NCI-H748 (cell line): Measurements from ENCODE around the gene CMIP.
A peak's percentile ranks its signal among the peaks of the same experiment; 100 is the strongest.

ENCODE experiments used
- DNase-seq: peaks from one replicate; lab custom pipeline; 2025; ENCODE audit not compliant: unreplicated experiment; lab: John Stamatoyannopoulos, UW

CMIP gene

DNA sequence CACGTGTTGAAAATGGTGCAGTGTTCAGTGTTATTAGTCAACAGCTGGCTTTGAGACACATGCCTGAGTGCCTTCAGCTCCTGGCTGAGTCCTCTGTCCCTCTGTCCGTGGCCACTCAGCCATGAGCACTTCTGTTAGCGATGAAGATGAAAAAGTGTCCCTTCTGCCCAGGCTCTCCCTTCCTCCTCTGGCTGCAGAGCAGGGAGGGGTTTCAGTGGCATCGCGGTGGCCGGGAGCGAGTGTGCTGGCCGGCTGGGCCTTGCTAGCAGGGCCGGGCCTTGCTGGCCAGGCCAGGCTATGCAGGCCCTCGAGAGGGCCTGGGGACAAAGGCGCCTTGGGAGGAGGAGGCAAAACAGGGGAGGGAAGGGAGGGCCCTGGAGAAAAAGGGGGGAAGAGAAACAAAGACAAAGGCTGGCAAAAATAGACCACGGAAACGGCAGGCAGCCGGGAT, 47.7 kb downstream of the CMIP start:
- DNase-seq = no peak

DNA sequence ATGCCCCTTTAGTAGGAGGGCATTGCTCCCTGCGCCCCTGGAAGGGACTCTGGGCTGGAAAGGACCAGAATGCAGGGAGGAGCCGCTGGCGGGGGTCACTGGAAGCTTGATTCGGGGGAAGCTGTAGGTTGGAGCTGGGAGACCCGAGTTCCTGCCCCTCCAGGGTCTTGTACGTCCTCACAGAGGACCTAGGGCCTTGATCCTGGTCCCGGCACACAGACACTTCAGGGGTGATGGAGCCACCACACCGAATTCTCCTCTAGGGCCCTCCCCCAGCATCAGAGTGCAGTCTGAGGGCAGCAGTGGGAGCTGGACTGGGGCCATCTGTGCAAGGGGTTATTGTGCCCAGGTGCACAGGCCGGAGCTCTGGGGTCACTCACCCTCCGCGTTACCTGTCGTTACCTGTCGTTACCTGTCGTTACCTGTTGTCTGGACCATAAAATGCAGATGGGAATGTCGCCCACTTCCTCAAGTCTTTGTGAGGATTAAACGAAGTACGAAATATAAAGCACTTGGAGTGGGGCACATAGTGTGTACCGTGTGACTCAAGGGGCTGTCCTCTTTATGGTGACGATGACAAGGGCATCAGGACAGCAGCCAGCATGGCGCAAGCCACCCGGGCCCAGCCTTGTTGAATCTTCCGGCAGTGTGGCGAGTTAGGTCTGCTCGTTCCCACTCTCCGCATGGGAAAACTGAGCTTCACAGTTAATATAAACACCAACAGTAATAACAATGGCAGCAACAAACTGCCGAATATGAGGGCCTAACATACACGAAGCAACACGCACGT, 48.6 kb downstream of the CMIP start:
- no peak for DNase-seq

DNA sequence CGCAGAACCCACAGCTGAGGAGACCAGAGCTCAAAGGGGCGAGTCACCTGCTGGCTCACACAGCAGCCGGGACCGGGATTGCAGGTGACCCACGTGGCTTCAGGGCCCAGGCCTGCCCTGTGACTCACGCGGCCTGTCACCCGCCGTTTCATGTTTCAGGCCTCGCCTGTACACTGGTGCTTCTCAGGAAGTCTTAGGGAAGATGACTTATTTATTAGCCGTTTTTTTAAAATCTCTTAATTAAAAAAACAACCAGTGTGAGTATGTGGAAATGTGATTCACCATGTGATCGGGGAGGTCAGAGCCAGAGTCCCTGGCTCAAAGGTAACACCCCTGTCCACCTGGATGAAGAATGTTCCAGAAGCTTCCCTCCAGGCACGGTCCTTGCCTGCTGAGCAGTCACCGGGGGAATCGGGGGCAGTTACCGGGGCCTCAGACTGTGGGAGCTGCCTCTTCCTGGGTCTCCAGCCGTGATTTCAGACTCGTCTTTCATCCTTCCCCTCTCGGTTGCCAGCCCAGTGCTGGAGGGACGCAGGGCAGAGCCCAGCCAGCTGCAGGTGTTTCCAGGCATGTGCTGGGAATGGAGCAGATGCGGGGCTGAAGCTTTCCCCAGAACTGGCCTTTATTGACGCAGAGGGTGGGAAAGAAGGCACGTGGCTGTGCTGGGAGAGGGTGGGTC, 49.3 kb downstream of the CMIP start:
- no peak for DNase-seq

DNA sequence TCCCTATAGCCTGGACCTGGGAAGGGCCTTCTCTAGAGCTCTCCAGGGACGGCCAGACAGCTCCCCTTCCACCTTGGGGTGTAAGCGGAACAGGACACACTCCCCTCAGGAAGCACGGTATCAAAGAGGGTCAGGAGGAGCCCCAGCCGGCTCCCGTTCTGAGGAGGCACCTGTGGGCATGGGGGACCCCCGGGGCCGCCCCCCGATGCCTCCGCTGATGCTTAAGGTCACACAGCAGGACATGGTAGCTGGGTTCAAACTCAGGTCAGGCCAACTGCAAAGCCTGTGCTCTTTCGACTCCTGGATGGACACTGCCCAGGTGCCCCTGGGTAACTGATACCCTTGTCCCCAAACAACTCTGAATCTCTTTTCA, 49.8 kb downstream of the CMIP start:
- no peak for DNase-seq

DNA sequence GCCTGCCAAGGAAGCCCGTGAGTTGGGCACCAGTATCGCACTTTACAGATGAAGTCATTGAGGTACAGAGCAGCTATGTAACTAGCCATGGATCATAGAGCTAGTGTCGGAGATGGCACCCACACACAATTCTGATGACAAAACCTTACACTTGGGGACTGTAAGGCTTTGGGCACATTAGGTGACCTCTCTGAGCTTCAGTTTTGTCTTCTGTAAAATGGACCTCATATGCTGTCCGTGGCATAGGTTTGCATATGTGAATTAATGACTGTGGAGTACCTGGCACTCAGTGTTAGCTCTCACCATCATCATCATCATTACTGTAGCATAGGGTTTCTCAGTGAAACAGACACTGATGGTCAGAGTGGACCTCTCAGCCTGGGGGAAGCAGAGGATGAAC, 50.3 kb downstream of the CMIP start:
- DNase-seq = no peak

DNA sequence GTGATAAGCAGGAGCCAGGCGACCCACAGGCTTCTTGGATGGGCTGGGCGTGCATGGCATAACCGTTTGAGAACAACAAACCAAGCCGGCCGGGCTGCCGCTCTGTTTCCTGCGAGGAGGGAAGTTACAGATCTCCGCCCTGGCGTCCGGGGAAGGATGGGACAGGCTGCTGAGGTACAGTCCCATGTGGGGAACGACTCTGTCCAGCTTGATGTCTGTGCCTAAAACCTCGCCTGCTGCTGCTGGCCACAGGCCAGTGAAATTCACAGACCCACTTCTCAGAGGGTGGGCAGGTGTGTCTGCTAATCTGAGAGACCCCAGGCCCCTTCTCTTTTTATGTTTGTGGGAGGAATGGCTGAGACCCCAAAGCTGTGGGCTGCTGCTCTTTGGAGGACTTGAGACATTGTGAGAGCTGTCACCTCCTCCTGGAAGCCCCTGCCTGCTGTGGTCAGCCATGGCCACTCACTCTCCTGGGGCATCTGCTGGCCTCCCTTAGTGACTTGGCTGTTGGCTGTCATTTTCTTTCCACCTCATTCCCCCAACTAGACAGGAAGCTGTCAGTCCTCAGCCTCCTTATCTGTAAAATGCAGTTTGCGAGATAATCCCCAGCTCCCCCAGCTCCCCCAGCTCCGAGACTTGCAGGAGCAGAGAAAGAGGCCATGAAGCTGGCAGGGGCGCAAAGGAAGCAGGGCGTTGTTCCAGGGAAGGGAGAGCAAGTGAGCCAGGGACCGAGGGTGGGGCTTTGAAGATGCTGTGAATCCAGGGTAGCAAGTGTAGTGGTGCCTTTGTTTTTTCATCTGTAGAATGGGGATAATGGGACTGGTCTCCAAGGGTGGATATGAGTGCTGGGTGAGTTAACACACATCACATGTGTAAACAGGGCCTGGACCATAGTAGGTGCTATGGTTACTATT, 51.0 kb downstream of the CMIP start:
- no peak for DNase-seq

DNA sequence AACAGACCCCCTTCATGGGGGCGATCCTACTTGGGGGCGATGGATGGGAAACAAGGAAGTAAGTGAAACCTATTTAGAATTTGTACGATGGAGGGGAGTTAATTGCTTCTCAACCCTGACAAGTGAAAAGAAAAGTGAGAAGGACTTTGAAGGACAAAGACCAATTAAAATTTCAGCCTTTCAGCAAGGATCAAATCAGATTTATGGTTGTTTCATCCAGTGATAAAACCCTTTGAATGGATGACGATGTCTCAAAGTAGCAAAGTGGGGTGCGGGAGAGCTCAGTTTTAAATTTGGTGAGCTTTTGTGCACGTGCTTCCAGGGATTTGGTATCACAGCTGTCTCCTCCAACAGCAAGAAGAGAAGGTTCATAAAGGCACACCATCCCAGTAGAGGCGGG, 51.7 kb downstream of the CMIP start:
- DNase-seq = no peak

DNA sequence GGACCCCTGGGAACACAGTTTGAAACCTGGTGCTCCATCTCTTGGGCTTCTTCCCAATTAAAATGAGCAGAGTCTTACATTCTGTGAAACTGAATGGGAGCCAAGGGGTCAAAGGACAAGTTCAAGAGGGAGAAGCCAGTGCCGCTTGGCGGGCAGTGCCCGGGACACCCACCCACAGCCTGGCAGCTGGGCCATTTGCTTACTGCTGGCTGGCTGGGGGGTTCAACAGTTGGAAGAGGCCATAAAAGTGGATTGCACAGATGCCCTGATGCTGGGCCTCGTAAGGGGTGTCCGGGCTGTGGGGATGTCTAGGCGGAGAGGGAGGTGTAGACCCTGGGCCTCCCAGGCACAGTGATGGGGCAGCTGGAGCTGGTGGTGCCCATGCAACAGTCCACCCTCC, 52.1 kb downstream of the CMIP start:
- no peak for DNase-seq

DNA sequence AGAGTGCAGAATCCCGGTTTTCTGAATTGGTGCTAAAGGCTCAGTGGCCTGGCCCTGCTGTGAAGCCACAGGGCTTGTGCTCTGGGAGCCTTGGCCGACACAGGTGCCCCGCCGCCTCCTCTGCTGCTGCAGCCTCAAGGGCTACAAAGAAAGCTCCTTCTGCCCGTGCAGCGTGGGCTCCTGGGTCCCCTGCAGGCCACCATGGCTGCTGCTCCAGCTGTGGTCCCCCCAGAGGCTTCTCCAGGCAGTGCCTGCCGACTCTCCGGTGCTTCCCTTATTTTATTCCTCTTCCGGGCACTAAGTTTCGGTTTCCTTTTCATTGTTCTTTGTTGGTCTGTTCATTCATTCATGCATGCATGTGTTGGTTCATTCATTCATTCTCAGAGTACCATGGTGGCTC, 53.1 kb downstream of the CMIP start:
- DNase-seq = no peak

DNA sequence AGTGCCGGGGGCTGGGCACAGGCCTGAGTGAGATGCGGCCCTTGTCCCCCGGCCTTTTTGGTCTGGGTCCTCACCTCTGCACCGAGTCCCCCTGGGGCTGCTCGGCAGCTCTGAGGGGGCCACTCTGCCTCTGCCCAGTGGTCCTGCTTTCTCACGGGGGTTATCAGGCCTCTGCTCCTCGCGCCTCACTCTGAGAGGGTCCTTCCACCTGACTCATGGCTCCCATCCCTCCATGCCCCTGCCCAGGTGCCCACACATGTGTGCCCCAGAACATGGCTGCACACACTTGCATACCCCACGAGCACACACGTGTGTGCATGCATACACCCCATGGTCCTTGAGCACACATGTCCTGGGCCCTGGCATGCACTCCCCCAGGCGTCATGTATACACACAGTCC, 53.7 kb downstream of the CMIP start:
- DNase-seq = no peak

DNA sequence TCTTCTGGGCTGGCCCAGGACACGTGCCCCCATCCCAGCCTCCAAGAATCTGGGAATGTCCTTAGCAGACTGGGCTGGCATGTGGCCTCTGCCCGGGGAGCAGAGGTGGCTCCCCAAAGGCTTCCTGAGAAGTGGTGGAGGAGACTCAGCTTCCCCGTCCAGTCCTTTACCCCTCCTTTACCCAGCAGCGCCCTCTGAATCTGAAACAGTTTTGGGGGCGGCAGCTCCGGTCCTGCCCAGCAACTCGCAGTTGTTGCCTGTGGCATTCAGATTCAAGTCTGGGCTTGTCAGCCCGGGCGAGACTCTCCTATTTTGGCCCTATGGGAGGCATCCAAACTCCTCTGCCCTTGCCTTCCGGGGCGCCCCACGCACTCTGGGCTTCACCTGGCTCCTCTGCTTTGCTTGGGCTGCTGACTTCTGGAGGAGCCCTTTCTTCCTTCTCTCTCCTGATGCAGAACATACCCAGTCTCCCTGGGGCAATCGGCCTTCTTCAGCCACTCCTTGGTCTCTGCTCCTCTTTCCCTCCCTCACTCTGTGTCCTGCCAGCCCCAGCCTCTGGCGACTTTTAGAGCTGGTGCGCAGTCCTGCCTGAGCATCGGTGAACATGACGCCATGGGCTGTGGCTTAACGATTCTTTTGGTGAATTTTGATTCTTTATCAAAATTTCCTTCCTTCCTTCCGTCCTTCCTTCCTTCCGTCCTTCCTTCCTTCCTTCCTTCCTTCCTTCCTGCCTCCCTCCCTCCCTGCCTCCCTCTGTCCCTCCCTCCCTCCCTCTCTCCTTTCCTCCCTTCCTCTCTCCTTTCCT, 55.2 kb downstream of the CMIP start:
- no peak for DNase-seq

DNA sequence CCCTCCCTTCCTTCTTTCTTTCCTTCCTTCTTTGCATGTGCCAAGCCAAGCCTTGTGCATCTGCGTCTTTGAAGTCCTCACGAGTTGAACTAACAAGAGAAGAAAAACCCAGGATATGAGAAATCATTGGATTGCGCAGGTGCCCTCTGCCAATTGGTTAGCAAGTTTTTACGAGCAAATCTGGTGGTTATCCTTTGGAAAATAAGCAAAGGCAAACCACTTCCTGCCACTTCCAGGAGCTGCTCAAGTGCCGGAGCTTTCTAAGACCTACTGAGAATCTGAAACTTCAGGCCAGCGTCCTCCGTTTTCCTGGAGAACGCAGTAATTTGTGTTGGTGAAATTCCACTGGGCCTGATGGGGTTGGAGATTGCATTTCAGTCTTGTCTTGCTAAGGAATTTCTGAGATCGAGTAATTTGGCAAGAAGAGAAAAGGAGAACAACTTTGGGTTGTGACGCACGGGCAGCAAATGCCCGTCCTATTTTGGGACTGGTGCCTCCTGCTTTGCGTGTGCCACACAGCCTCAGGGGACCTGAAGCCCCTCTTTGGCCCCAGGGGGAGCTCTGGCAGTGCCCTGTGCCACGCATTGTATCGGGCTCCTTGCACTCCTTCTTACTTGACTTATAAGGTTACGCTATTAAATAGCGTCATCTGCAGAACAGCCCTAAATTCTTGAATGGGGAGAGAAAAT, 56.4 kb downstream of the CMIP start:
- no peak for DNase-seq

DNA sequence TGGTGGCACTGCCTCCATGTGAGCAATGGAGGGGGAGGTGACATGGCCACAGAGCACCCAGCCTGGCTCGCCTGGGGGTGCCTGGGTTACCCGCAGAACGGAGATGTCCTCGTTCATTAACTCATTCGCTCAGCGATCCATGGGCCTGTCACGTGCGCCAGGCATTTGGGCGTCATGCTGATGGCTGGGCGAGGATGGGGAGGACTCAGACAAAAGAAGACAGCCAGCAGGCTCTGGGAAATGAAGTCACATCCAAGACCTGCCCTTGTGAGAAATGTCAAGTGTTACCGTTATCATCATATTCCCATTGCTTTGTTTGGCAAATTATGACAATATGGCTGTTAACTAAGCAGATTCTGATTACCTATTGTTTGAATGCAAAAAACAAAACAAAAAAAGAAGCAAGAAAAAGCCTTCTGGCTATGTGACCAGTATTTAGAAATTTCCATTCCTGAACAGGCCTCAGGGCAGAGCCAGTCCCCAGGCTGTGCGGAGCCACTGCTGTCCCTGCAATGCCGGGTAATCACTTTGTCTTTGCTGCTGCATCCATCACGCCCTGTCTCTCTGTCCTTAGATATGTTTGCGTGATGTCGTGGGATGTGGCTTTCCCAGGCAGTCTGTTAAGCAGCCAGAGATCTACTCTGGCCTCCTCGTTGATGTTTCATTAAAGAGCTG, 57.9 kb downstream of the CMIP start:
- DNase-seq = no peak

DNA sequence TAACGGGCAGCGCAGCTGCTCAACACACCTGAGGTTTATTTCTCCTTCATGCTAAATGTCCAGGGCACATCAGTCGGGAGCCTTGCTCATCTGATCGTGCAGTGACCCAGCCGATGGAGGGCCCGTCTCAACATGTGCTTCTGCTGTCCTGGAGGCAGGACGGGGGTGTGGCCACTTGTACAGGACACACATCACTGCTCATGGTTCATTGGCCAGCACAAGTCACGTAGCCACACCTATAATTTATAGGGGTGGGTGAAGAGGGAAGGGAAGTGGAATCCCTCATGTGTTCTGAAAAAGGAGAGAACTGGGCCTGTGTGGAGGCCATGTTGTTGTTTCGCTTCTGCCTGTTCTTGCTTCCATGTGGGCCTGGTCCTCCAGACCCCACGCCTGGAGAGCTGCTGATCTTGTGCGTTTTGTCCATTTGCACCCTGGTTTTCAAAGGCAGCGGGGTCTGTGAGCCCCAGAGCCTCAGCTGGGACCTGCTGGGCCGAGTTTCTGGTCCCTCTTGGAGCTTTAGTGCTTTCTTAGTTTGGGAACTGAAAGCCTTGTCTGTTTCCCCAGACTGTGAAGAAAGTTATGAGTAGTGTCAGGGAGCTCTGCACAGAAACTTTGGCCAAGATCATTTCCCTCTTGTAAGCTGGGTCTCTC, 60.5 kb downstream of the CMIP start:
- peak; percentile 7 for DNase-seq

DNA sequence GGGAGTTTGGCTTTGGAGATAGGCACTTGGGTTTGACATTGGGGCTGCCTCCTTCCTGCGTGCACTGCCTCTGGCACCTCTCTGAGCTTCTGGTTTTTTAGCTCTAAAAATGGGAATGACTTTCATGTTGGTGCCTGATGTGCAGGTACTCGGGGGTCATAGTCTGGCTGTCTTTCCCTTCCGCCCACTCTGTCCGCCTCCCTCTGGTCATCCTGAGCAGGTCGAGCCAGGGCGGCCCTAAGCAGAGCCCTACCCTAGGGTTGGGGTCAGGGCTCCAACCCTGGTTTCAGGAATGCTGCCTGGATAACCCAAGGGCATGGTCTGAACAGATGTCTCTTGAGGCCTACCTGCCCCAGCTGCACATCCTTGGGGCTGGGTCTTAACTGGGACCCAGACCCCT, 64.8 kb downstream of the CMIP start:
- no peak for DNase-seq

DNA sequence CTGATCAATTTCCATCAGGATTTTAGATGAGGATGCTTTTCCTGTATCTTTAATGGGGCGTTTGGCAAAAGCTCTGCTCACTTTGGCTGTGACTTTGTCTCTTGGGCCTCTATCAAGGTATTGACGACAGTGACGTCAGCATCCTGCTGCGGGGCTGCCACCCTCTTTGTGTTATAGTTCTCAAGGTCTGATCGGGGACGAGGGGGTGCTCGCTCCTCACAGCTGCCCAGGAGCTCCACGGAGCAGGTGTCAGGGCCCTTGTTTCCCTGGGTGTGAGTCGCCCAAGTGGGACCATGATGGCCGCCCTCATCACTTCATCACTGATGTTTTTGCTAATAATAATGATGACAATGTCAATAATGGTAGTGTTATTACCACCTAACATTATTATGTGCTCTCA, 65.4 kb downstream of the CMIP start:
- no peak for DNase-seq

DNA sequence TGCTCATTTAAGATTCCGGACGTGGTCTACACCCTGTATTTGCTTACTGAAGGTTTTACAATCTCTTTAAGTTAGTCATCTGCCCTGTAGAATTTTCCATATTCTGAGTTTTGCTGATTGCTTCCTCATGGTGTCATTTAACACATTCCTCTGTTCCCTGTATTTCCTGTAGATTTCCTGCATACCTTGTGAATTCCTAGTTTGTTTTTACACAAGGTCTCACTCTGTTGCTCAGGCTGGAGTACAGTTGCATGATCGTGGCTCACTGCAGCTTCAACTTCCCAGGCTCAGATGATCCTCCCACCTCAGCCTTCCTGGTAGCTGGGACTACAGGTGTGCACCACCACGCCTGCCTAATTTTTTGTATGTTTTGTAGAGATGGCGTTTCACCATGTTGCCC, 66.8 kb downstream of the CMIP start:
- DNase-seq = no peak

DNA sequence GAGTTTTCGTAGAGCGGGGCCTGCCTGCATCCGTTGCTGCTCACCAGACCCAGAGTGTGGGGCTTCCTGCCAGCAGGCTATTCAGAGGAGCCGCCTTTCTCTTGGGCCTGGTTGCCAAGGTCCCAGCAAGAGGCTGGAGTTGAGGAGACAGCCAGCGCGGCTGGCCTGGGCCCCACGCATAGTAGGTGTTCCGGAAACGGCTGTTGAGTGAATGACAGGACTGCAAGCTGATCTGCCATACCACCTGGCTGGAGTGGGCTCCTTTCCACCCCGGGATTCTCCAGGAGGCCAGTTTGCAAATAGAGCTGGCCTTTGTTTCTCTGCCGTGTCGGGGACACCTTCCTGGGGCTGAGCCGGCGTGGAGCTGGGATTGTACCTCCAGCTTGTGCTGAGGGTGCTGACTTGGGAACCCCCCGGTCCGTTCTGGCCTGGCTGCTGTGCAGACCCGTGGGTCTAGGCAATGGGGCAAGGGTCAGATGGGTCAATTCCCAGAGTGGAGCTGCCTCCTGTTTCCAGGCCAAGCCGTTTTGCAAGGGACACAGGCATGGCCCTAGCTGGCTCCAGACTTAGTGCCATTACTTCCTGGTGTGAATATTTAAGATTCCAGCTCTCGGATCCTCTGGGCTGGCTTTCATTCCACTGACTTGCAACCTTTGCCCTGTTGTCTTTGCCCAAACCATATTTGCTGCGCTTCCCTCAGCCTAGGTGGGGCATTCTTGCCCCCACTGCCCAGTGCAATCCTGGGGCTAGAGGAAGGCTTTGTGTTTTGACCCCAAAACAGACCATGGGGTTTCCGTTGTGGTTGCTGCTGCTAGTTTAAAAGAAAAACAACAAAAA, 68.8 kb downstream of the CMIP start:
- no peak for DNase-seq
